Naive thymus-derived CD4-positive, alpha-beta T cell (primary cell): ENCODE data around the gene RPL12. TPM values are rescaled to one million over a fixed set of nuclear protein-coding genes. Genes with fewer than 3 reads are reported as not detected.
A peak's percentile ranks its signal among the peaks of the same experiment; 100 is the strongest.

Experiments used
- ATAC-seq: fragments of 150-1000 bp; cut with Tn5 transposase; 2 replicates; pipeline ENCODE4 v1.10.0; 2021; ENCODE audit warnings: mild to moderate bottlenecking, moderate library complexity
- CTCF ChIA-PET: fragments of 350-600 bp; sonication (Branson Sonifier 250); formaldehyde crosslinking; loops from one replicate; lab custom pipeline; 2021; ENCODE audit warnings: antibody characterized with exemption; lab: Charles Lee
- POLR2A ChIA-PET: fragments of 350-600 bp; sonication (Branson Sonifier 250); formaldehyde crosslinking; loops from one replicate; lab custom pipeline; 2021; ENCODE audit warnings: antibody characterized with exemption, inconsistent platforms; lab: Charles Lee
- DNase-seq, 9 donors: peaks; one replicate each; pipeline versions ENCODE4 v3.0.0 to v3.0.0-alpha.2; 2020 to 2022; ENCODE audit warnings: mixed read lengths in 1 of 9
- H3K27ac ChIP-seq: one replicate; pipeline ENCODE4 v1.7.0; 2013; ENCODE audit warnings: mild to moderate bottlenecking, low read depth, low read length, moderate library complexity
- H3K27me3 ChIP-seq, 2 donors: one replicate each; pipeline ENCODE4 v1.7.0; 2013; ENCODE audit warnings: low read length in 2 of 2, mild to moderate bottlenecking in 2 of 2, moderate library complexity in 2 of 2; ENCODE audit not compliant: control insufficient read depth in 2 of 2, insufficient read depth in 2 of 2
- H3K36me3 ChIP-seq, 3 experiments: 1 replicate in 2 of 3; 2 replicates in 1 of 3; pipeline ENCODE4 v1.7.0; 2013; ENCODE audit warnings: low read length in 3 of 3, mild to moderate bottlenecking in 3 of 3, moderate library complexity in 1 of 3; ENCODE audit not compliant: insufficient read depth in 3 of 3, control insufficient read depth in 2 of 3
- H3K4me1 ChIP-seq, 2 donors: one replicate each; pipeline ENCODE4 v1.7.0; 2013; ENCODE audit warnings: low read length in 2 of 2, mild to moderate bottlenecking in 2 of 2, moderate library complexity in 1 of 2; ENCODE audit not compliant: control insufficient read depth in 2 of 2, insufficient read depth in 2 of 2
- H3K4me3 ChIP-seq: 2 replicates; pipeline ENCODE4 v1.7.0; 2013; ENCODE audit warnings: mild to moderate bottlenecking, low read length
- H3K9me3 ChIP-seq, 3 experiments: 1 replicate in 2 of 3; 2 replicates in 1 of 3; pipeline ENCODE4 v1.7.0; 2013; ENCODE audit warnings: low read length in 3 of 3; ENCODE audit not compliant: control insufficient read depth in 2 of 3
- H3K27ac Mint-ChIP-seq, 9 donors: one replicate each; pipeline ENCODE4 v1.8.0; 2020 to 2022; ENCODE audit warnings: mixed read lengths in 9 of 9, mild to moderate bottlenecking in 8 of 9, moderate library complexity in 5 of 9, inconsistent platforms in 2 of 9
- H3K27me3 Mint-ChIP-seq, 5 donors: one replicate each; pipeline ENCODE4 v1.8.0; 2021 to 2022; ENCODE audit warnings: mixed read lengths in 5 of 5, mild to moderate bottlenecking in 1 of 5
- H3K36me3 Mint-ChIP-seq, 5 donors: one replicate each; pipeline ENCODE4 v1.8.0; 2020 to 2022; ENCODE audit warnings: mixed read lengths in 5 of 5, mild to moderate bottlenecking in 3 of 5, inconsistent platforms in 1 of 5
- H3K4me1 Mint-ChIP-seq, 7 donors: one replicate each; pipeline ENCODE4 v1.8.0; 2020 to 2022; ENCODE audit warnings: mixed read lengths in 7 of 7, mild to moderate bottlenecking in 3 of 7, inconsistent platforms in 1 of 7
- H3K4me3 Mint-ChIP-seq, 10 donors: one replicate each; pipeline ENCODE4 v1.8.0; 2020 to 2022; ENCODE audit warnings: mild to moderate bottlenecking in 10 of 10, mixed read lengths in 10 of 10, moderate library complexity in 6 of 10, inconsistent platforms in 2 of 10
- H3K9me3 Mint-ChIP-seq, 11 donors: one replicate each; pipeline ENCODE4 v1.8.0; 2020 to 2022; ENCODE audit warnings: mixed read lengths in 11 of 11, mild to moderate bottlenecking in 4 of 11, inconsistent platforms in 1 of 11, moderate library complexity in 1 of 11
- intact Hi-C, 2 donors: fragments of 100-400 bp; cut with micrococcal nuclease; formaldehyde crosslinking; loops; one replicate each; pipeline ENCODE4 v1.15.1; 2023
- polyA plus RNA-seq, 2 donors: library from polyadenylated mRNA; unstranded; fragments of 300-500 nt; fragmentation: Illumina TruSeq; gene quantifications; one replicate each; pipeline ENCODE4 v1.2.3, GENCODE V29; 2021
- total RNA-seq, 6 experiments: library from RNA in 5 of 6; stranded (reverse) in 5 of 6; gene quantifications; 1 replicate in 5 of 6; 2 replicates in 1 of 6; pipeline ENCODE4 v1.2.3 and lab custom pipeline; 2021 to 2026

The RPL12 gene
- total and polyA plus RNA-seq, 7 experiments from 2014 or later, result 1,005 to 1,958 (median 1,896) TPM

DNA sequence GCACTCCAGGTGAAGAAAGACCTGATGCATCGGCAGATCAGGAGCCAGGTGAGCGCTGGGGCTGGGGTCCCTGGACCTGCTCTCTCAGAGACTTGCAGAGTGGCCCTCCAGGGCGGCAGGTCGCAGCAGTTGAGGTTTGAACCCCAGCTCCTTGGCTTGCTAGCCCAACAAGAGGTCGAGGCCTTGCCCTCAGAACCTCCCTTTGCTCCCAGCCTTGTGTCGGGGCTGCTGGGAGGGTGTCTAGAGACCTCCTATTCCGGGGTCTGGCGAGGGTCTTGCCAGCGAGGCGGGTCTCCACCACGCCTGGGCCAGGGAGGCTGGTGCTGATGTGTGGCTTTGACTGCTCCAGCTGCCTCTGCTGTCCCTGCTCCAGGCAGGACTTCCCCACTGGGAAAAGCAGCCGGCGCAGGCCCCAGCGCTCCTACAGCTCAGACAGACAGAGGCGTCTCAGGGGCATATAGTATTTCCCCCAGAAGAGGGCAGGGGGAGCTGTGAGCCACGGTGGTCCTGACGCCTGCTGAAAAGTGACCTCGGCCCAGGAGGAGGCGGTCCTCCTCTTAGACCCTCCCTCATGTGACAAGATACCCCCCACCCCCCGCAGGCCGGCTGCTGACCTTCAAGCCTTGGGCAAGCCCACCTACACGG, 38.4 kb upstream of the RPL12 start:
- H3K9me3 Mint-ChIP-seq, result no peaks in the 10 kb centered on the region
- no peak overlapping the region for H3K4me3 Mint-ChIP-seq
- H3K27ac Mint-ChIP-seq, result peak overlapping the region in 1 of 9 donors; percentile 39
- H3K9me3 ChIP-seq, result no peaks in the 10 kb centered on the region
- no peaks in the 10 kb centered on the region for H3K27me3 ChIP-seq
- no peaks in the 10 kb centered on the region for H3K4me1 ChIP-seq
- H3K4me1 Mint-ChIP-seq, result no peaks in the 10 kb centered on the region
- POLR2A ChIA-PET, result no interaction called here
- peaks cover 1 to 35% (median 12%) of the 10 kb centered on the region in 5 donors for H3K36me3 Mint-ChIP-seq
- intact Hi-C loops, result no loop called here
- no peak overlapping the region for H3K27ac ChIP-seq
- no peak overlapping the region for H3K4me3 ChIP-seq
- no peaks in the 10 kb centered on the region for H3K27me3 Mint-ChIP-seq
- DNase-seq (no peak), ATAC-seq (no peak)
- H3K36me3 ChIP-seq, result peaks cover 0 to 66% (median 0%) of the 10 kb centered on the region in 3 experiments
- CTCF ChIA-PET, result no interaction called here

DNA sequence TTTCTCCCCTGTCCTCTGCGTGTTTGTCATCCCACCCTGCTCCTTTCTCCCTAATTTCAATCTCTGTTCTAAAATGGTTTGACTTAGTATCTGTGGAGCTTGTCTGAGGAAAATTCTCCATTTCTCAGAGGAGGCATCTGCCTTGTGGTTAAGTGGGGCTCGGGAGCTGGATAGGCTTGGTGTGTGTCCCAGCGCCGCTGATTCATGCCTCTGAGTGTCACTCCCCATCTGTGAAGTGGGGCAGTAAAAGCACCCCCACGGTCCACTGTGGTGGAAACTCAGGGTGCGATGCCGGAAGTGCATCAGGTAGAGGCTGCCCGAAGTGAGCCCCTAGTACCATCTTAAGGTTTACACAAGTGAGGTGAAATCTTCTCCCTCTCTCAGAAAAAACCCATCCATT, 37.7 kb upstream of the RPL12 start:
- Histone ChIP-seq H3K36me3 (peaks cover 0 to 63% (median 0%) of the 10 kb centered on the region in 3 experiments), H3K27me3 (no peaks in the 10 kb centered on the region), H3K27ac (no peak overlapping the region), H3K4me3 (no peak overlapping the region), H3K9me3 (no peaks in the 10 kb centered on the region), H3K4me1 (no peaks in the 10 kb centered on the region)
- intact Hi-C loops, result no loop called here
- Mint-ChIP-seq H3K36me3 (peaks cover 1 to 35% (median 12%) of the 10 kb centered on the region in 5 donors), H3K4me3 (no peak overlapping the region), H3K4me1 (no peaks in the 10 kb centered on the region), H3K27ac (peak overlapping the region in 2 of 9 donors; percentile 9 to 21), H3K27me3 (no peaks in the 10 kb centered on the region), H3K9me3 (no peaks in the 10 kb centered on the region)
- CTCF ChIA-PET, result no interaction called here
- ATAC-seq (no peak), DNase-seq (no peak)
- POLR2A ChIA-PET, result no interaction called here

DNA sequence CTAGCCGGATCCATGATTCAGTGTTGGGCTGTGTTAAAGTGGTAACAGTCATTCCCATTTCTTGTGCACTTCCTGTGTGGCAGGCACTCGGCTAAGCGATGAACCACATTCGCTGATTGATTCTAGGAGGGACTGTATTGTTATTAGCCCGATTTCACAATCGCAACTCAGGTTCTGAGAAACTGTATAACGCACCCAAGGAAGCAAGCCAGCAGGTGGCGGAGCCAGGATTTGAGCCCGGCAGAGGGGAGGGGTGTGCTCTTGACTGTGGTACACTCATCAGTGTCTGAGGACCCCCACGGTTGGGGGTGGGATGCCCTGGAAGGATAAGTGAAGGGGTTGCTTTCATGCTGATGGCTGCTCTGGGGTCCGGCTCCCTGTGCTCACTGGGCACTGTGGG, 34.8 kb upstream of the RPL12 start:
- no peak for DNase-seq
- Histone ChIP-seq H3K4me1 (no peaks in the 10 kb centered on the region), H3K9me3 (no peaks in the 10 kb centered on the region), H3K4me3 (no peak overlapping the region), H3K27me3 (no peaks in the 10 kb centered on the region), H3K36me3 (peaks cover 0 to 43% (median 0%) of the 10 kb centered on the region in 3 experiments), H3K27ac (no peak overlapping the region)
- no peak for ATAC-seq
- ChIA-PET CTCF (no interaction called here), POLR2A (no interaction called here)
- Mint-ChIP-seq H3K36me3 (peaks cover 1 to 27% (median 9%) of the 10 kb centered on the region in 5 donors), H3K27me3 (no peaks in the 10 kb centered on the region), H3K4me3 (no peak overlapping the region), H3K4me1 (no peaks in the 10 kb centered on the region), H3K27ac (no peak overlapping the region), H3K9me3 (no peaks in the 10 kb centered on the region)
- intact Hi-C loops, result no loop called here

DNA sequence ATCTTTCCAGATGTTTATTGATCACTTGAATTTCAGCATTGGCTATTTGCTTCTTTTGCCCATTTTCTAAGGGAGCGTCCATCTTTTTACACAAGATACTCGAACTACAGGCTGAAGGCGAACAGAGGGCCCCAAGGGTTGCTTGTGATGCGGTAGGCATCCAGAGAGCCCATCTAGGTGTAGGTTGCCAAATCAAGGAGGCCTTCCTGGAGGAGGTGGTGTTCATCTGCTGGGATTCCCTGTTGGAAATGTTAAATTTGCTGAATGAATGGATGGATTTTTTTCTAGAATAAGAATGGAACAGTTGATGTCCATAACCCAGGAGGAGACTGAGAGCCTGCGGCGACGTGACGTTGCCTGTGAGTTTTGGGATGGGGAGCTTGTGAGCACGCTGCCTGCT, 31.5 kb upstream of the RPL12 start:
- H3K36me3 Mint-ChIP-seq, result peaks cover 1 to 35% (median 4%) of the 10 kb centered on the region in 5 donors
- Histone ChIP-seq H3K27me3 (no peaks in the 10 kb centered on the region), H3K4me1 (no peaks in the 10 kb centered on the region), H3K9me3 (no peaks in the 10 kb centered on the region), H3K36me3 (peaks cover 0 to 43% (median 0%) of the 10 kb centered on the region in 3 experiments), H3K4me3 (no peak overlapping the region), H3K27ac (no peak overlapping the region)
- POLR2A ChIA-PET, result no interaction called here
- no peaks in the 10 kb centered on the region for H3K4me1 Mint-ChIP-seq
- ATAC-seq (no peak), DNase-seq (no peak)
- no peak overlapping the region for H3K4me3 Mint-ChIP-seq
- H3K27me3 Mint-ChIP-seq, result no peaks in the 10 kb centered on the region
- H3K9me3 Mint-ChIP-seq, result no peaks in the 10 kb centered on the region
- no peak overlapping the region for H3K27ac Mint-ChIP-seq
- intact Hi-C loops, result no loop called here
- CTCF ChIA-PET, result interaction anchor here (0.6 kb wide), 1 partner anchor 41 kb away, joined by 3 read pairs; no protein-coding TSS in a partner anchor

DNA sequence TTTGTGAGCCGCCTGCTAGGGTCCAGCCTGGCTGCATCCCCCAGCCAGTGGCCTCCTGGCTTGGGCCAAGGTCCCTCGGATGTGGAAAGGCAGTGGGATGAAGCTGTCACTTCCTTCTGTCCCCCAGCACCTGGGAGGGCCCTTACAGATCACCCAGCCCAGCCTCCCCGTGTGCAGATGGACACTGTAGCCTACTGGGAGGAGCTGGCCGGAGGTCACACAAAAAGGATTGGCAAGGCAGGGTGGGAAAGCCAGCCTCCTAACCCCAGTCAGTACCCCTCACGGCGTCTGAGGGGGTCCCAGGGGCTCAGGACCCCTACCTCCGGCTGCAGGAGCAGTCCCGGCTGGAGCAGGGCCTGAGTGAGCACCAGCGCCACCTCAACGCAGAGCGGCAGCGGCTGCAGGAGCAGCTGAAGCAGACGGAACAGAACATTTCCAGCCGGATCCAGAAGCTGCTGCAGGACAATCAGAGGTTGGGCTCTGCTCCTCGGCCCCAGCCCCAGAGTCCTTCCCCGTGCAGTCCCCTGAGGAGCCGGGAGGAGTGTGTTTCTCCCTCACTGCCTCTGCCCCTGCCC, 28.4 kb upstream of the RPL12 start:
- ChIA-PET CTCF (no interaction called here), POLR2A (no interaction called here)
- Mint-ChIP-seq H3K27ac (no peak overlapping the region), H3K9me3 (no peaks in the 10 kb centered on the region), H3K36me3 (peaks cover 0 to 24% (median under 1%) of the 10 kb centered on the region in 5 donors), H3K27me3 (no peaks in the 10 kb centered on the region), H3K4me1 (no peaks in the 10 kb centered on the region), H3K4me3 (no peak overlapping the region)
- DNase-seq (no peak), ATAC-seq (no peak)
- intact Hi-C loops, result no loop called here
- Histone ChIP-seq H3K27ac (no peak overlapping the region), H3K36me3 (peaks cover 0 to 27% (median 0%) of the 10 kb centered on the region in 3 experiments), H3K4me1 (no peaks in the 10 kb centered on the region), H3K4me3 (no peak overlapping the region), H3K9me3 (no peaks in the 10 kb centered on the region), H3K27me3 (no peaks in the 10 kb centered on the region)

DNA sequence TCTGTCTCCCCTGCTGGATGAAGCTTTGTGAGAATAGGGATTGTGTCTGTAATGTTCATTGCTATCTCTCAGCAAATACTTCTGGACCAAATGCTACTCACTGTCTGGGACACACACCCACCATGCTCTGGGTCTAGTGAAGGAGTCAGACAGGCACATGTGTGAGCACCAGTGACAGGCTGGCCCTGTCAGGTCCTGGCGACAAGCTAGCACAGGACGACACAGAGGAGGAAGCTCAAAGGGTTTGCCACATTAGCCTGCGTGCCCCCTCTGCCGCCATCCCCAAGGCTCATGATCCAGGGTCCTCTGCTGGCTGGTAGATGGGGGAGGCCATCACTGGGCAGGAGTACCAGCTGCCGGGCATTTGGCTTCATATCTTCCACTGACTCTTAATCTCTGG, 23.4 kb upstream of the RPL12 start:
- no peak for ATAC-seq
- Histone ChIP-seq H3K4me1 (no peaks in the 10 kb centered on the region), H3K4me3 (no peak overlapping the region), H3K36me3 (peaks cover 0 to 19% (median 0%) of the 10 kb centered on the region in 3 experiments), H3K9me3 (no peaks in the 10 kb centered on the region), H3K27ac (no peak overlapping the region), H3K27me3 (no peaks in the 10 kb centered on the region)
- Mint-ChIP-seq H3K36me3 (peaks cover 6 to 29% (median 15%) of the 10 kb centered on the region in 5 donors), H3K4me3 (no peak overlapping the region), H3K4me1 (no peaks in the 10 kb centered on the region), H3K27ac (no peak overlapping the region), H3K9me3 (no peaks in the 10 kb centered on the region), H3K27me3 (no peaks in the 10 kb centered on the region)
- POLR2A ChIA-PET, result no interaction called here
- CTCF ChIA-PET, result no interaction called here
- intact Hi-C loops, result no loop called here
- no peak for DNase-seq

DNA sequence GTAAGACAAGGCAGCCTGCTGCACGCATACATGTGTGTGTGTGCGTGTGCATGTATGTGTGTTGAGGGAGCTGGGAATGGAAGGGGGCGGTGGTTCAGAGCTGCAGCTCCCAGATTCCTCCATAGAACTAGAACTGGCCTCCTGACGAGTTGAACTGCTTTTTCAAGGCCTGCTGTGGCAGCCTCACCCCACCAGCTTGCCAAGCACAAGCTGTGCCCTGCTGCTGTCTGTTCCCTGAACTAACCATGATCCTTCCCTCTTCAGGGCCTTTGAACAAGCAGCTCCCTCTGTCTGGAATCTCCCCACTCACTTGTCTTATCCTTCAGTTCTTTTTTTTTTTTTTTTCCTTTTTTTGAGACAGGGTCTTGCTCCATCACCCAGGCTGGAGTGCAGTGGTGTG, 22.7 kb upstream of the RPL12 start:
- no peak for ATAC-seq
- Mint-ChIP-seq H3K27ac (peak overlapping the region in 1 of 9 donors; percentile 15), H3K36me3 (peaks cover 6 to 27% (median 14%) of the 10 kb centered on the region in 5 donors), H3K4me3 (no peak overlapping the region), H3K4me1 (no peaks in the 10 kb centered on the region), H3K27me3 (no peaks in the 10 kb centered on the region), H3K9me3 (no peaks in the 10 kb centered on the region)
- no peak overlapping the region for H3K27ac ChIP-seq
- intact Hi-C loops, result no loop called here
- ChIA-PET CTCF (no interaction called here), POLR2A (no interaction called here)
- no peaks in the 10 kb centered on the region for H3K9me3 ChIP-seq
- peaks cover 0 to 13% (median 0%) of the 10 kb centered on the region in 3 experiments for H3K36me3 ChIP-seq
- H3K4me1 ChIP-seq, result no peaks in the 10 kb centered on the region
- H3K4me3 ChIP-seq, result no peak overlapping the region
- no peaks in the 10 kb centered on the region for H3K27me3 ChIP-seq
- no peak for DNase-seq
